Bone marrow (tissue), 2 donors: Measurements from ENCODE around the gene ABCB10.
"Not testable (repeated sequence)": the region's sequence is repeated elsewhere in the genome, so short reads cannot be mapped to it uniquely, and the experiment has no call there.

ENCODE experiments used
- DNase-seq, 2 donors: peaks; one replicate each; lab custom pipeline; 2025; lab: John Stamatoyannopoulos, UW

ABCB10 gene

DNA sequence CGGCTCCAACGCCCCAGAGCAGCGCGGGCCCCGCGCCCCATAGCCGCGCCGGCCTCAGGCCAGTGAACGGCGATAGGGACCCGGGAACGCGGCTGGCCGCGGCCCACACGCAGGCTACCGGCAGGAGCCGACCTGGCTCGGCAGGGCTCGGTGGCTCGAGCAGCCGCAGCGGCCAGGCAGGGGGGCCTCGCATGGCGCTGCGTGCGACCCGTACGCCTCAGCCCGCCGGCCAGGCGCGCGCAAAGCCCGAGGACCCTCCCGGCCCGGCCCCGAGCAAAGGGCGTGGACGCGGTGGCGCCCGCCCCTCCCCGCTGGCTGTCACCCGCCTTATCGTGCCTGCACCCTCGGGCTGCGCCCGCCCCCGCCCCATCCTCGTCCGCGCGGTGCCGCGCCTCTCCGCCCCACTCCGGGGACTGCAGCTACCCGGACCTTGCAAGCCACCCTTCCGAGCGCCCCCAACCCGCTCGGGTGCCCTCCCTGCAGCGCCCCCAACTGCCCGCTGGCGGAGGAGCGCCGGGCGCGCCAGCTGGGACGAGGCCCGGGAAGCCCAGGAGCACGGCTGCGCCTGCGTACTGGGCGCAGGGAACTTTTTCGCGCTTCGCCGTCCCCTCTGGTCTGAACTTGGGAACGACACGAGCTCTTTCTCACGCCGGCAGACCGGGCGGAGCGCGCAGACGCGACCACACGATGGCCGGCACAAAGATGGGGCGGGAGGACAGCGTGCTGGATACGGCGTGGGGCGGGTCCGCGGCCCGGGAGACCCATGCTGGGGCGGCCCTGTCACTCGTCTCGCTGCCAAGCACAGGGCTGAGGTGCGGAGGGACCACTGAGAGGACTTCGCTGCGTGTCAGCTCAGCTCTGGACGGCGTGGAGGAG lies at the start of gene ABCB10:
ABCB10 (minus strand) TSS at position 248 of the 876 bp plus-strand sequence; CDS start at position 193, 55 bp downstream.
- peak; percentile 85 to 95 for DNase-seq

DNA sequence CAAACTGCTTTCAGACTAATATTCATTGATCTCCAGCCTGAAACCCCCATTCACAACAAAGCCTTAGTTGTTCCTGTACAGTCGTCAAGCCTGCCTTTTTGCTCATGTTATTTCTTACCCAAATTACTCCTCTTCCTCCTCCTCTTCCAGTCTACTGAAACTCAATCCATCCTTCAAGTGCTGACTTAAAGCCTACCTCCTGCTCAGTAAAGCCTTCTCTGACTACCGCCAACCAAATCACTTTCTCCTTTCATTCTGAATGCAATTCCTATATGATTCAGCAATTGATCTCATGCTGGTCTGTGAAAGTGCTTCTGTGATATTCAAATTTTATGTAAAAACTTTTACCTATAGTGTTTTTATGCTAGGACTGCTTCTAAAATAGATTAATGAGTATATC lies 48.9 kb upstream of the ABCB10 start:
- no peak for DNase-seq

DNA sequence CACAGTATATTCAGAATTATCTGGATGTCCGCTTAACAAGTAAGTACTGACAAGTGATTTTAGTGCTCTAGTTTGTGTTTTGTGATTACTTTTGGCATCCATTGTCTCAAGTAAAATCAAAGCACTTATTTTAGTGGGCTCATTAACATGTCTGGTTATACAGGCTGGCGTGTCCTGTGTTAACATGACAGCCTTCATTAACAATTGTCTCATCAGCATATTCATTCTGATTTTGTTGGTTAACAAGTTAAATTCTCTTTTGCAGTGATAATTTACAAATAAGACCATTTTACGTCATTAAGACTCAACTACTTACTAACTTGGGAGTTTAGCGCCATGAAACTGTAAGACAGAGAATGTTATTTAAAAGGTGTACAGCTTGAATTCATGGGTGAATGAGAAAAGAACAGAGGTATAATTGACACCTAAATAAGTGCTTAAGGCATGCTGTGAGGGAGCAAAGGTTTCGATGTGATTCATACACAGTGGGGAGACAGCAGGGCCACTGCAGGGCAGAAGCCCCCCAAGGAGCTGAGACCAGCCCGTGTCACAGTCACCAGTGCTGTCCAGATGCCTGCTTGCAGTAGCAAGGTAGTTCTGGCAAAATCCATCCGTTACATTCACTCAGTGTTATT lies 45.0 kb upstream of the ABCB10 start:
- DNase-seq: no peak

DNA sequence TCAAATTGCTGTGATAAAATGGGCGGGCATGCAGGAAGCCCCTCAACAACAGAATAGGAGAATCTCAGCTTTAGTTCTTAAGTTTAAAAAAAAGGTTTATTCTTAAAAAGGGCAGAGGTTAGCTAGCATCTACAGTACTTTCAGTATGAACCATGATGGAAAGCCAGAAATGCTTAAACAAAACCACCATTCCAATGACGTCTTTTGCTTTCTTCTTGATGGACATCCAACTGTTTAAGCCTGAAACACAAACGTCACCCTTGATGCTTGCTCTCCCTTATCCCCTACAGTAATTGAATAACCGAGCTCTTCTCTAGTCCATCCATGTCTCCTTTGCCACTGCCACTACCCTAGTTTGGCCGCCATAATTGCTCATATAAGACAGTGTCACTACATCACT lies 41.7 kb upstream of the ABCB10 start:
- no peak for DNase-seq

DNA sequence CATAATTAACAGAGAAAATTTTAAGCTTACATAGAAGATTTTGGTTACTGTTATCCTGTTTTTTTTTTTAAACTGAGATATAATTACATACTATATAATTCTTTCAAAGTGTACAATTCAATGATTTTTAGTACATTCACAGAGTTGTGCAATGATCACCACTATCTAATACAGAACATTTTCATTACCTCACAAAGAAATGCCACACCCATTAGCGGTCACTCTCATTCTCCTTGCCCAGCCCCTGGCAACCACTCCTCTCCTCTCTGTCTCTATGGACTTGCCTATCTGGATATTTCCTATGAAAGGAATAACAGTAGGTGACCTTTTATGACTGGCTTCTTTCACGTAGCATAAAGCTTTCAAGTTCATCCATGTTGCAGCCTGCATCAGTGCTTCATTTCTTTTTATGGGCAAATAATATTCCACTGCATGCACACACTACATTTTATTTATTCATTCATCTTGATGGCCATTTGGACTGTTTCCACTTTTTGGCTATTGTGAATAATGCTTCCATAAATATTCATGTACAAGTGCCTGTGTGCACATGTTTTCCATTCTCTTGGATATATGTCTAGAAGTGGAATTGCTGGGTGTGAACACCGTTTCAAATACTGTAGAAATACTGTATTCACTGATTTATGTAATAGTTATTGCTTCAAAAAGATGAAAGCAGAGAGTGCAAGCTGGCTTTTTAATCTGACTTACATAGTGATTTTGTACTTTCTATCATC lies 40.9 kb upstream of the ABCB10 start:
- no peak for DNase-seq

DNA sequence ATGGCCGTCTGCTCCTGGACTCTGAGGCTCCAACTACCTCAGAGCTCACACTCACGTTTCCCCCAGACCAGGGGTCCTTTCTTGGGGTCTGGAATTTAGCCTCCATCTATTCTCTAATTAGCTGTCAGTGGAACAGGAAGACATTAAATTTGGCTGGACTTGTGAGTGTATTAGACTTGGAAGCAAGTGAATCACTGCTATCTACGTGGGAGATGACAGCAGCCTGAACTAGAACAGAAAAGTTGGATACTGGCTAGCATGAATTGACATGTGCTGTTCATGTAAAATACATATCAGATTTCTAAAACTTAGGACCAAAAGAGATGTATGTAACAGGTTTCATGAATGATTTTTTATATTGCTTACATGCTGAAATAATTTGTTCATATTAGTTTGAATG lies 39.4 kb upstream of the ABCB10 start:
- no peak for DNase-seq

DNA sequence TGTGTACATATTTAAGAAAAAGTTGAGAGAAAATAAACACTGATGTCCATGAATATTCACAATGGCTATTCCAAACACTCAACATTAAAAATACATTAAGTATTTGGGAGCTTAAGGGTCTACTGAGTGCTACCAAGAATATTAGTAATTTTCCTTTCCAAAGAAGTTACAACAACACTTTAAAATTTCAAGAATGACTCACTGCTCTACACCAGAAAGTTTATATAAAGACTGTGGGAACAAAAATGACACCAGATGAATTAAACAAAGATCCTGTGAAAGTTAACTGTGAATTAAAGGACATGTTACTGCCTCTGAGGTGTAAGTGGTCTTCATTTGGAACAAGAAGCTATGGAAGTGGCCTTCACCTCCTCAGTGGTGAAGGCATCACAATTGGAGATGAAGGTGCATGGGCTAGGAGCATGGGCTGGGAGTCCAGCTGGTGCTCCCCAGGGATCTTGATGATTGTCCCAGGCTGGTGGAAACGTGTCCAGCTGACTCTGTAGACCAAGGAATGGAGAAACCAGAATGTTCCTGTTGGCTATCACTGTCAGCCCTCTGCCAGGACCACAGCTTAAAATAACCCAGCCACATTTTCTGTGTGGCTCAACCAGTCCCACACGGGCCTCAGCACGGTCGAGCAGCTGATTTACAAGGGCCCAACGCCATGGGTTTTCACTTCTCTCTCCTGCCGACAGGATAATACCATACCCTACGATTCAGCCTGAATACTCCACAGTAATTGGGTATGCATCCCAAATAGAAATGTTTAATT lies 38.6 kb upstream of the ABCB10 start:
- no peak for DNase-seq

DNA sequence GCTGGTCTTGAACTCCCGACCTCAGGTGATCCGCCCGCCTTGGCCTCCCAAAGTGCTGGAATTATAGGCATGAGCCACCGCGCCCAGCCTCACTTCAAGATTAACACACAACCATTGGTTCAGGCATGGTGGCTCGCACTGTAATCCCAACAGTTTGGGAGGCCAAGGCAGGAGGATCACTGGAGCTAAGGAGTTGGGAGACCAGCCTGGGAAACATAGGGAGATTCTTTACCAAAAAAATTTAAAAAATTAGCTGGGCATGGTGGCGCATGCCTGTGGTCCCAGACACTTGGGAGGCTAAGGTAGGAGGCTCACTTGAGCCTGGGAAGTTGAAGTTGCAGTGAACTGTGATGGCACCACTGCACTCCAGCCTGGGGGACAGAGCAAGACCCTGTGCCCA lies 37.4 kb upstream of the ABCB10 start:
- not testable (repeated sequence) for DNase-seq

DNA sequence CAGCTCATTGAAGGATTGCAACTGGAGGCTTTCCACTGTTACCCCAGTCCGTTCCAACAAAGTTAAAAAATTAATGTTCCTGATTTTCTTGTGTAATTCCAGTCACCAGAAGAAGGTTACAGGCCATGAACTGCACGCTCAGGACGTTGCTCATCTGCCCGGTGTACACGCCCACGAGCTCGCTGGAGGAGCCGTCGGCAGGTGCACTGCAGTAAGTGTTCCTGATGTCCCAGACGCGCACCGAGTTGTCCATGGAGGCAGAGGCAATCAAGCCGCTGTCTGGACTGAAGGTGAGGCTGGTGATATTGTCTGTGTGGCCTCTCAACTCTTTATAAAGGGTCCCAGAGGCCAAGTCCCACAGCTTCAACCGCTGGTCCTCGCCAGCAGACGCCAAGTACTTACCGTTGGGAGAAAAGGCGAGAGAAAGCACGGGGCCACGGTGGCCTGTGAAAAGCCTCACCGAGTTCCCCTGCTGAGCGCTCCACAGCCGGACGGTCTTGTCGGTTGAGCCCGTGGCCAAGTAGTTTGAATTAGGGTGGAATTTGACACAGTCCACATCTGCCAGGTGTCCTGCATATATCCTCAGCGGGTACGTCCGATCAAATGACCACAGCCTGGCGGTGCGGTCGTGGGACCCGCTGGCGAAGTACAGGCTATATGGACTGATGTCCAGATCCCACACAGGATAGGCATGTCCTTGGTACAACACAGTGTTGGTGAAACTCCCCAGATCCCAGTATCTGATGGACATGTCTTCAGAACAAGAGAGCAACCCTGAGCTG lies 35.9 kb upstream of the ABCB10 start:
- no peak for DNase-seq

DNA sequence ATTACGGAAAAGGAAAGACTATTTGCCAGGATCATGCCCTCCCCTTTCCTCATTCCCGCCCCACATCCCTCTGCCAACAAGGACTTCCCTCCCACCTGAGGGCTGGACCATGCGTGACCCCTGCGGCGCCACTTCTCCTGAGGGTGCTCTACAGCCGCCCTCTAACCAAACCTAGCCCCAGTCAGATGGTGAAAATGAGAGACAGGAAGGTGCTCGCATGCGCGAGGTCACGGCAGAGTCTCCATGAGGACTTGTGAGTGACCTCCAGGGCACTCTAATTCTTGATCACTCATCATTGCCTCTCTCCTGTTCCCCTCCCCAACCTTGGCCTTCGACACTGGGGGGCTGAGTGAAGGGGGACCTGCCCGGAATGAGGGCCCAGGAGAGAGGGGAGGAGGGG lies 35.3 kb upstream of the ABCB10 start:
- DNase-seq: no peak

DNA sequence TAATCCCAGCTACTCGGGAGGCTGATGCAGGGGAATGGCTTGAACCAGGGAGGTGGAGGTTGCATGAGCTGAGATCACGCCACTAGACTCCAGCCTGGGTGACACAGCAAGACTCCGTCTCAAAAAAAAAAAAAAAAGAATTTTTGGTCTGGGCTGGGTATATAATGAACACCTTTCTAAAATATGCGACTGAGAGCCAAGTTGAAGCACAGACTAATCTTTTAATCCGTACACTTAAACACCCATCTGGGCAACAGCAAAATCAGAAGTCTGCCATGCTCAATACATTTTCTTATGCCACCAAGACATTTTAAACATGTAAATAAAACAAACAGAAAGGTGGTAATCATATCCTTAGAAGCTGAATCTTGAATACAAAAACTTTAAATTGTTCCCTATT lies 31.6 kb upstream of the ABCB10 start:
- DNase-seq: no peak

DNA sequence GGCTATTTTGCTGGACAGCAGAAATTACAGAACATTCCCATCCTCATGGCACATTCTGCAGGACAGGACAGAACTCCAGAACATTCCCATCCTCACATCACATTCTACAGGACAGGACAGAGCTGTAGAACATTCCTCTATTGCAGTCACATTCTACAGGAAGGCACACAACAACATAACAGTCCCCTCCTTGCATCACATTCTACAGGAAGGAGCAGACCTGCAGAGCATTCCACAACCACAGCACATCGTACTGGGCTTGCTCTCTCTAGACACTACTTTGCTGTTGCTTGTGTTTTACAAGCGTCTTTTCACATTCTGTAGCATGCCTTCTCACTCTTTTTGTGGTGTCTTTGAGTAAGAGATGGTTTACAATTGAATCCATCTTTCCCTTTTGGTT lies 26.8 kb upstream of the ABCB10 start:
- DNase-seq: no peak

DNA sequence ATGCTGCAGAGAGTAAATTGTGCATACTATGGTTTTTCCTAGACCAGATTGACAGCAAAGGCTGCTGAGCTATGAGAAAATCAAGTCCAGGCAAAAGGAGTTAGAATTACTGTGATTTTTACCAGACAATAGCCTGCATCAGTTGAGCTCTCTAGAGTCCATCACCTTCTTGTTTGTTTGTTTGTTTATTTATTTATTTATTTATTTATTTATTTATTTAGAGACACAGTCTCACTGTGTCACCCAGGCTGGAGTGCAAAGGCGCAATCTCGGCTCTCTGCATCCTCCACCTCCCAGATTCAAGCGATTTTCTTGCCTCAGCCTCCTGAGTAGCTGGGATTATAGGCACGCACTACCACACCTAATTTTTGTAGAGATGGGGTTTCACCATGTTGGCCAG lies 24.2 kb upstream of the ABCB10 start:
- no peak for DNase-seq

DNA sequence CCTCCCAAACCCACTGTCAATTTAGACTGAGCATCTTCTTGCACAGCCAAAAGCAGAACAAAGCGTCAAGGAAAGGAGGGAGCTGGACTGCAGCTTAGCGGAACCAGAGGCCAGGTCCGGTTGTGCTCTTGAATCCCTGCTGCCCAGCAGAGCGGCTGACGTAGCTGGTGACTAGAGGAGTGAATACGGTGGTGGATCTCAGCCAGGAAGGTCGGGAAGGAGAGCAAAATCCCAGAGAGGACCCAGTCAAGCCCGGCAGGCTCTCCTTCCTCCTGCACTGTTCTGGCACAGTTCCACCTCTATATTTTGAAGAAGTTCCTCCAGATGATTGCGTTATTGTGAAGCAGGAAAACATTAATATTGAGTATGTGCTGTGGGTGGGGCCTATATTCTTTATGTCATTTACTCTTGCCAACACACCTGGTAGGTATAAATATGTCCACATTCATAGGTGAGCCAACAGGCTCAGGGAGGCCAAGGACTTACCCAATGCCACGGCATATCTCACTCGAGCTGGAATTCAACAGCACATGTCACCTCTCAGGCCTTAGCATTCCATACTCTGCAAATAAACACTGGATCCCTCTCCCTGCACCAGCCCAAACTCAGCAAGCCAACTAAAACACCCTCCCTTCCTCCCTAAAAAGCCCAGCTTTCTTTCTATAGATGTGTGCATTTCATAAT lies 23.6 kb upstream of the ABCB10 start:
- DNase-seq: no peak

DNA sequence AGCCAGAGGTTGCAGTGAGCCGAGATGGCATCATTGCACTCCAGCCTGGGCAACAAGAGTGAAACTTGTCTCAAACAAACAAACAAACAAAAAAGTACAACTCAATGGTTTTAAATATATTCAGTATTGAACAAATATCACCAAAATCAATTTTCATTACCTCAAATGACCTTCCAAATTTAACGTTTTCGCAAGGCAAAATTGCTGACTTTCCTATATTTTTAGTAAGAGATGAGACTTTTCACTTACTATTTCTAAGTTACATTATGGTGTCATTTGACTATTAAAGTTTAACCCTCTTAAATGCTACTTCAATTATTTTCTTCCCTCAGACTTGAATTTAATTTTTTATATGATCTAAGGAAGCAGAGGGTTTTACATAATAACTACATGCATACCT lies 23.0 kb upstream of the ABCB10 start:
- no peak for DNase-seq

DNA sequence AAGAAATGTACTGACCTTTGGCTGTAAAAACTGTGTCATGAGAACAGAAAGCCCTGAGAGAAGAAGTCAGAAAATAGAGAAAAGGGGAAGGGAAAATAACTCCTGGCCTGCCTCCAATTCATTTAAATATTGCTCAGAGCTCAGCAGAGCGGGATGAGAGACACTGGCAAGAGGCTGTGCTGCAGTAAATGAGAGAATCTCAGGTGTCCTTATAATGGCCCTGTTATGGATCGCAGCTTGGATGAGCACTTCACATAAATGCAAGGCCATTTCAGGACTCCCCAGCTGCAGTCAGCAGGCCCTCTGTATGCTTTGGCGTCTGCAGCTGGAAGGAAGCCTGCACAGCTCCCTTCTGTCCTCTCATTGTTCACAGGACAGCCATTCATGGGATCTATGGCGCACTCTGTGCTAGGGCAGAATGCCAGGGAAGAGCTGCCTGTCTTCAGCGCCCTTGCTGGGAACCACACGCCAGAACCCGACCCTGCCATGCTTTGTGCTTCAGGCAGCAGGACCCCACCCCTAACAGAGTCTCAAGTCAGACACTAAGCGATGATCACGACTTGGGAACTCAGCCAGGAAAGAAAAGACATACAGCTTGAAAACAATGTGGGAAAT lies 20.7 kb upstream of the ABCB10 start:
- DNase-seq: peak; percentile 14 to 35

DNA sequence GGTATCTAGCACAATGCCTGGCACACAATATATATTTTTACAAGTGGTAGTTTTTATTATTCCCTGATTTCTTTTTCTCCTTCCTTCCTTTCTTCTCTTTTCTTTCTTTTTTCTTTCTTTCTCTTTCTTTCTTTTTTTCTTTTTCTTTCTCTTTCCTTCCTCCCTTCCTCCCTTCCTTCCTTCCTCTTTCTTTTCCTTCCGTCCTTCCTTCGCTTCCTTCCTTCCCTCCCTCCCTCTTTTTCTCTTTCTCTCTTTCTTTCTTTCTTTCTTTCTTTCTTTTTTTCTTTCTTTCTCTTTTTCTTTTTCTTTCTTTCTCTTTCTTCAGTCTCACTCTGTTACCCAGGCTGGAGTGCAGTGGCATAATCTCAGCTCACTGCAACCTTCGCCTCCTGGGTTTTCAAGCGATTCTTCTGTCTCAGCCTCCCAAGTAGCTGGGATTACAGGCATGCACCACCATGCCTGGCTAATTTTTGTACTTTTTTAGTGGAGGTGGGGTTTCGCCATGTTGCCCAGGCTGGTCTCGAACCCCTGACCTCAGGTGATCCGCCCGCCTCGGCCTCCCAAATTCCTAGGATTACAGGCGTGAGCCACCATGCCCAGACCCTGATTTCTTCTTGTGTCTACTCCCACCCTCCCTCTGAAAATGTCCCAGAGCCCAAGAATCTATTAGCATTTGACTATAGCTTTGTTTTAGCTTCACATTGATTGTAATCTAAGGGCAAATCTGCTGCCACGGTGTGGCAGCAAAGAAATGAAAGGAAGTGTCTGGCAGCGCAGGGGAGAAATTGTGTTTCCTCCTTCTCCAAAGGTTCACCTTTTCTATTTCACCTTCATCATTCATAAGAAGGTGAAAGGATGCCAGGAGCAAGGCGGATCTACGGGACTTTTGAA lies 19.9 kb upstream of the ABCB10 start:
- DNase-seq: no peak

DNA sequence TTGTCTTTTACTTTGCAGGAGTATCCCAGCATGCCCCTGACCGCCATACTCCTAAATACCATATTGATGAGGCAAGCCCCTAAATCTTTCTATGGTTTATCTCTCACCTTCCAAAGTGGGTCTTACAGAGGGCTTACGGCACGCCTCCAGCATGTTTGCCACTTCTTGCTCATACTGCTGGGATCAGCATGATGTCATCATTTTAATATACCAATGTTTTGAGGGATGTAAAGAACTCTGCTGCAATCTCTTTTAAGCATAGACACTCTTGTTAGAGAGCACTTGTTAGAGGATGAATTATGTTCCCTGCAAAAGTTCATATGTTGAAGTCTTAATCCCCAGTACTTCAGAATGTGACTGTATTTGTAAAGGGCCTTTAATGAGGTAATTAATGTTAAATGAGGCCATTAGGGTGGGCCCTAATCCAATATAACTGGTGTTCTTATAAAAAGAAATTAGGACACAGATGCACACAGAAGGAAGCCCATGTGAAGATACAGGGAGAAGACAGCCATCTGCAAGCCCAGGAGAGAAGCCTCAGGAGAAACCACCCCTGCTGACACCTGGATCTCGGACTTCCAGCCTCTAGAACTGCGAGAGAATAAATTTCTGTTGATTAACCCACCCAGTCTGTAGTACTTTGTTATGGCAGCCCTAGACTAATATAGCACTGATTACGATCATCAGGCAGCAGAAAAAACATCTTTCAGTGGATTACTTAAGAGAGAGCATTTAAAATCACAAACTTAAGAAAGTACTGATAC lies 16.4 kb upstream of the ABCB10 start:
- no peak for DNase-seq
